B cell (primary cell): ENCODE measurements around the gene RPL39.

Source experiments
- EZH2 ChIP-seq: IDR thresholded peaks from 2 replicates; pipeline ENCODE4 v1.6.1; 2012; ENCODE audit warnings: borderline replicate concordance, low read depth, mild to moderate bottlenecking, moderate library complexity, low read length; ENCODE audit not compliant: insufficient read depth, poor library complexity, severe bottlenecking
- TF ChIP-seq, protein P1 (sequence below): fragments of 200-600 bp; IDR thresholded peaks from one replicate; pipeline ENCODE4 v1.8.0; 2022; ENCODE audit warnings: antibody characterized with exemption, mild to moderate bottlenecking

DNA sequence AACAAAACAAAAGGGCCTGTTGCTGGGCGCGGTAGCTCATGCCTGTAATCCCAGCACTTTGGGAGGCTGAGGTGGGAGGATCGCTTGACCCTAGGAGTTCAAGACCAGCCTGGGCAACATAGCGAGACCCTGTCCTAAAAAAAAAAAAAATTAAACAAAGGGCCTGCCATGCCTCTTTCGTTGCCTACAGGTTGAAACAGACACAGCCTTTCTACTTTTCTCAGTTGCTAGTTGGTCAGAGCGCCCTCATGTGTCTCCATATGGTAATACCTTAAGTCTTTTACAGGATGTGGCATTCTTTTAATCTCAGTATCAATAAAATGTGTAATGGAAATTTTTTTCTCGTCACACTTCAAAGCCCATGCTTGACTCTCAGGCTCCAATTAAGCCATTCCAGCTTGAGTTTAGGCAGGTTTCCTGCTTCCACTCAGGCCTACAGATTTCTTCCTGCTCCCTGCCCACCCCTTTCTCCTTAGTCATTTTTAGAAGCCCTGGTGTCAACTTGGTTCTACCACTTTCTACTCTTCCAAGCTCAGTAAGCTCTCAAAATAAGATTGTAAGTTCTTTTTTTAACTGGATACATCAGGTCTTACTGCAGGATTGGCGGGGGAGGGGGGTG, 37.7 kb downstream of the RPL39 start:
- TF ChIP-seq, protein P1, sequence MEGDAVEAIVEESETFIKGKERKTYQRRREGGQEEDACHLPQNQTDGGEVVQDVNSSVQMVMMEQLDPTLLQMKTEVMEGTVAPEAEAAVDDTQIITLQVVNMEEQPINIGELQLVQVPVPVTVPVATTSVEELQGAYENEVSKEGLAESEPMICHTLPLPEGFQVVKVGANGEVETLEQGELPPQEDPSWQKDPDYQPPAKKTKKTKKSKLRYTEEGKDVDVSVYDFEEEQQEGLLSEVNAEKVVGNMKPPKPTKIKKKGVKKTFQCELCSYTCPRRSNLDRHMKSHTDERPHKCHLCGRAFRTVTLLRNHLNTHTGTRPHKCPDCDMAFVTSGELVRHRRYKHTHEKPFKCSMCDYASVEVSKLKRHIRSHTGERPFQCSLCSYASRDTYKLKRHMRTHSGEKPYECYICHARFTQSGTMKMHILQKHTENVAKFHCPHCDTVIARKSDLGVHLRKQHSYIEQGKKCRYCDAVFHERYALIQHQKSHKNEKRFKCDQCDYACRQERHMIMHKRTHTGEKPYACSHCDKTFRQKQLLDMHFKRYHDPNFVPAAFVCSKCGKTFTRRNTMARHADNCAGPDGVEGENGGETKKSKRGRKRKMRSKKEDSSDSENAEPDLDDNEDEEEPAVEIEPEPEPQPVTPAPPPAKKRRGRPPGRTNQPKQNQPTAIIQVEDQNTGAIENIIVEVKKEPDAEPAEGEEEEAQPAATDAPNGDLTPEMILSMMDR, result peak; percentile 63
- TF ChIP-seq EZH2, result no peak
